HepG2 (cell line): ENCODE data around the gene TMEM151A. TPM values are rescaled to one million over a fixed set of nuclear protein-coding genes. Genes with fewer than 3 reads are reported as not detected.
A peak's percentile ranks its signal among the peaks of the same experiment; 100 is the strongest.

Experiments used
- ATAC-seq: fragments of 200-7000 bp; cut with Tn5 transposase; 3 replicates; pipeline ENCODE4 v1.9.1; 2020; ENCODE audit warnings: mild to moderate bottlenecking, moderate library complexity
- BruUV-seq: library from RNA; stranded (reverse); fragments of 400-500 nt; replicated peaks from 2 replicates; lab custom pipeline; 2021; lab: Mats Ljungman, UMichigan
- CTCF ChIA-PET: fragments of 300-600 bp; formaldehyde crosslinking; extraction: SDS; loops from one replicate; lab custom pipeline; 2021; ENCODE audit warnings: low total read pairs, inconsistent platforms, low intra/inter-chr PET ratio; lab: Yijun Ruan, JAX
- POLR2A ChIA-PET: fragments of 350-600 bp; sonication (Branson Sonifier 250); formaldehyde crosslinking; loops from one replicate; lab custom pipeline; 2020; ENCODE audit warnings: antibody characterized with exemption, inconsistent platforms; lab: Yijun Ruan, JAX
- DNase-seq: peaks from one replicate; pipeline ENCODE4 v3.0.0-alpha.2; 2015; ENCODE audit warnings: low spot score
- FAIRE-seq: peaks from 3 replicates; lab custom pipeline; 2011; peaks lifted over from hg19 to GRCh38; lab: Jason Lieb, UNC
- H2AFZ ChIP-seq: one replicate; pipeline ENCODE4 v1.6.1; 2011; ENCODE audit warnings: low read length, inconsistent platforms
- H3K27ac ChIP-seq: fragments of 300-600 bp; 3 replicates; pipeline ENCODE4 v1.8.0; 2011; ENCODE audit warnings: mixed run types, mild to moderate bottlenecking, mixed read lengths, low read length, inconsistent platforms; ENCODE audit not compliant: insufficient read depth; ENCODE audit errors: extremely low read length
- H3K27me3 ChIP-seq, 2 experiments: fragments of 200-600 bp in 1 of 2; 2 replicates in 1 of 2; 3 replicates in 1 of 2; pipeline versions ENCODE4 v1.6.0 to v1.8.0; 2011; ENCODE audit warnings: low read length in 2 of 2, mild to moderate bottlenecking in 2 of 2, moderate library complexity in 2 of 2, inconsistent platforms in 1 of 2; ENCODE audit not compliant: insufficient read depth in 2 of 2, control insufficient read depth in 1 of 2
- H3K36me3 ChIP-seq, 2 experiments: fragments of 200-600 bp in 1 of 2; replicated peaks in 1 of 2; 2 replicates in 1 of 2; 3 replicates in 1 of 2; pipeline versions ENCODE4 v1.5.1 to v1.8.0; 2011; ENCODE audit warnings: low read length in 2 of 2, inconsistent platforms in 1 of 2; ENCODE audit not compliant: insufficient read depth in 2 of 2, control insufficient read depth in 1 of 2
- H3K4me1 ChIP-seq: 2 replicates; pipeline ENCODE4 v1.5.1; 2012; ENCODE audit warnings: low read length, inconsistent platforms; ENCODE audit not compliant: insufficient read depth
- H3K4me2 ChIP-seq: 2 replicates; pipeline ENCODE4 v1.6.0; 2011; ENCODE audit warnings: low read depth, low read length, inconsistent platforms
- H3K4me3 ChIP-seq, 3 experiments: fragments of 200-600 bp in 1 of 3; sonication (generic), shearing (Covaris generic) in 1 of 3; replicated peaks in 1 of 3; 2 replicates each; pipeline ENCODE4 v1.5.1; 2011 to 2016; ENCODE audit warnings: low read length in 3 of 3, inconsistent platforms in 2 of 3, low read depth in 2 of 3, mild to moderate bottlenecking in 2 of 3, control low read depth in 1 of 3, mixed read lengths in 1 of 3; ENCODE audit not compliant: insufficient read depth in 1 of 3
- H3K79me2 ChIP-seq: one replicate; pipeline ENCODE4 v1.6.1; 2011; ENCODE audit warnings: low read length, inconsistent platforms; ENCODE audit not compliant: insufficient read depth
- H3K9ac ChIP-seq: 2 replicates; pipeline ENCODE4 v1.6.0; 2011; ENCODE audit warnings: mild to moderate bottlenecking, low read depth, low read length, inconsistent platforms; ENCODE audit not compliant: insufficient read depth
- H3K9me3 ChIP-seq: 2 replicates; pipeline ENCODE4 v1.5.1; 2012; ENCODE audit warnings: mild to moderate bottlenecking, low read length
- H4K20me1 ChIP-seq: 2 replicates; pipeline ENCODE4 v1.6.0; 2011; ENCODE audit warnings: inconsistent platforms, mild to moderate bottlenecking, low read length, moderate library complexity; ENCODE audit not compliant: insufficient read depth
- EP300 ChIP-seq, 3 experiments: sonication (generic) in 1 of 3; formaldehyde crosslinking in 1 of 3; IDR thresholded peaks; 2 replicates each; pipeline versions ENCODE4 v1.5.1 to v1.6.1; 2011 to 2020; ENCODE audit warnings: low read depth in 2 of 3, low read length in 2 of 3, borderline replicate concordance in 1 of 3, improper control_type of control experiment in 1 of 3, mild to moderate bottlenecking in 1 of 3, missing genetic modification reagents in 1 of 3, moderate library complexity in 1 of 3
- HIVEP1 ChIP-seq: sonication (generic); formaldehyde crosslinking; IDR thresholded peaks from 2 replicates; pipeline ENCODE4 v1.4.0; 2020; ENCODE audit warnings: mild to moderate bottlenecking, missing genetic modification reagents
- HNRNPL ChIP-seq: fragments of 200-400 bp; formaldehyde crosslinking; IDR thresholded peaks from 2 replicates; pipeline ENCODE4 v1.6.1; 2017; ENCODE audit warnings: mild to moderate bottlenecking, low read depth, low read length
- HOXA5 ChIP-seq: sonication (generic); formaldehyde crosslinking; IDR thresholded peaks from 2 replicates; pipeline ENCODE4 v1.4.0; 2020; ENCODE audit warnings: missing genetic modification reagents
- HOXA7 ChIP-seq: sonication (generic); formaldehyde crosslinking; IDR thresholded peaks from 2 replicates; pipeline ENCODE4 v1.8.1; 2022; ENCODE audit warnings: mild to moderate bottlenecking, missing genetic modification reagents, moderate library complexity
- RCOR2 ChIP-seq: IDR thresholded peaks from 2 replicates; pipeline ENCODE4 v1.6.1; 2016; ENCODE audit warnings: missing biosample characterization, missing genetic modification reagents
- ZFP82 ChIP-seq: sonication (generic); formaldehyde crosslinking; IDR thresholded peaks from 2 replicates; pipeline ENCODE4 v1.5.1; 2020; ENCODE audit warnings: mild to moderate bottlenecking, missing genetic modification reagents, borderline replicate concordance
- ZNF615 ChIP-seq: sonication (generic); formaldehyde crosslinking; IDR thresholded peaks from 2 replicates; pipeline ENCODE4 v1.5.0; 2020; ENCODE audit warnings: mild to moderate bottlenecking, missing genetic modification reagents, borderline replicate concordance
- ZNF782 ChIP-seq: sonication (generic); formaldehyde crosslinking; IDR thresholded peaks from 2 replicates; pipeline ENCODE4 v1.4.0; 2020; ENCODE audit warnings: missing genetic modification reagents, mild to moderate bottlenecking, borderline replicate concordance
- WGBS: methylation state at CpG from one replicate; pipeline ENCODE4 v1.1.6; 2017; ENCODE audit warnings: low lambda C conversion rate; 5-methylcytosine and 5-hydroxymethylcytosine counted together
- in situ Hi-C: cut with HindIII; loops from 2 replicates; pipeline ENCODE4 v1.10.0; 2017; ENCODE audit warnings: low pct_unique_long_range_greater_than_20kb; ENCODE audit not compliant: extremely low pct_ligation_motif_present
- intact Hi-C: fragments of 100-400 bp; cut with micrococcal nuclease; formaldehyde crosslinking; loops from one replicate; pipeline ENCODE4 v1.10.0; 2022; ENCODE audit not compliant: unreplicated experiment
- polyA plus RNA-seq, 8 experiments: library from polyadenylated mRNA; depleted of rRNA in 3 of 8; stranded (reverse) in 7 of 8; unstranded in 1 of 8; fragments of >200 nt; fragmentation: Illumina TruSeq in 4 of 8; extraction: Trizol in 4 of 8; gene quantifications; 2 replicates each; pipeline versions ENCODE4 v1.2.1 to v1.2.3, GENCODE V29; 2011 to 2016; ENCODE audit warnings: low read depth in 4 of 8, missing spikeins in 1 of 8, mixed read lengths in 1 of 8; ENCODE audit not compliant: insufficient read depth in 1 of 8
- total RNA-seq, 5 experiments: library from RNA; depleted of rRNA; stranded (reverse); fragments of >200 nt; fragmentation: Illumina TruSeq; extraction: Trizol; gene quantifications; 2 replicates each; pipeline ENCODE4 v1.2.3, GENCODE V29; 2016; ENCODE audit warnings: low read depth in 1 of 5
- TF ChIP-seq, protein P1 (sequence below): sonication (generic); formaldehyde crosslinking; IDR thresholded peaks from 2 replicates; pipeline ENCODE4 v1.4.0; 2020; ENCODE audit warnings: mild to moderate bottlenecking, missing genetic modification reagents
- TF ChIP-seq, protein P2 (sequence below): sonication (generic); formaldehyde crosslinking; IDR thresholded peaks from 2 replicates; pipeline ENCODE4 v1.4.0; 2020; ENCODE audit warnings: missing genetic modification reagents
- TF ChIP-seq, protein P3 (sequence below): sonication (generic); formaldehyde crosslinking; IDR thresholded peaks from 2 replicates; pipeline ENCODE4 v1.5.0; 2020; ENCODE audit warnings: mild to moderate bottlenecking, missing genetic modification reagents, moderate library complexity

The TMEM151A gene
- total and polyA plus RNA-seq, 2 of the 13 experiments (the other 11 are each of a cell fraction or from before 2014, with no cell fraction given) = 0.18 to 0.33 TPM

DNA sequence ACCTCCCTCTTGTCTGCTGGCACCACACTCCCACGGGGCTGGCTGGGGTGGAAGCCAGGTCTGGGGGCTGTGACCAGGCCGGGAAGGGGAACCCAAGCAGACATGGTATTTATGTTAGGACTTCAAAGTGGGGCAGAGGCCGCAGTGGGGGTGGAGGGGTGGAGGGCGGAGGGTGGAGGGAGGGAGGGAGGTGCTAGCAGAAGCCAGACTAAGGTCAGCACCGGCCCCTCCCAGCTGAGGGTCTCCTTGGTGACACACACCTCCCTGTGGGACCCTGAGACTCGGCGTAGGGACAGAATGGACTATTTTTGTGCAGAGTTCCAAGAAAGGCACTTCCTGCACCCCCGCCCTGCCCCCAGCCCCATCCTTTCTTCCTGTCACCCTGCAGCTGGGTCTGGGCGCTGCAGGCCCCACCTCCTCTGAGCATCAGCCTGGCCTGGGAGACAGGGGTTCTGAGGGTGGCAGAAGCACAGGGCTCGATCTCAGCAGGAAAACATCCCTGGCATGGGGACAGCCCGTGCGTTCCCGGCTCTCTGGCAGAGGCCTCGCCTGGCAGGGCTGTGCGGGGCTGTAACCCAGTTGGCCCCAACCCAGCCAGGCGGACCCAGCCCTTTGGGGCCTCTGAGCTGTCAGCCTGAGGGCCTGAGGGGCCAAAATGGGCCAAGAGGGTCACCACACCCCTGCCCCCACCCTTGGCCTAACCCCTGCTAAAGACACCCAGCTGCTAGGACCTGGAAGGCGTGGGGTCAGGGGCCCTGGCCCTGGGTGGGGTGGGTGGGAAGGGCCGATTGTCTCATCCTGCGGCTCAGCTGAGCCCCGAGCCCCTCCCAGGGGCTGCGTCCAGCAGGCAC lies 34.8 kb downstream of the TMEM151A start:
- no peaks in the 10 kb centered on the region for H3K36me3 ChIP-seq
- FAIRE-seq = no peak
- POLR2A ChIA-PET = interaction anchor here (1.0 to 1.8 kb wide), 4 partner anchors 9 to 38 kb away, joined by 7 to 40 read pairs (median 12); partner anchors contain the start of genes CD248, RIN1 and YIF1A
- intact Hi-C loops = loop anchor here (5.0 kb wide), 1 partner anchor 544 kb away; the partner anchor contains the start of gene AP5B1
- peaks cover 69% of the 10 kb centered on the region for H3K4me1 ChIP-seq
- WGBS = 2% methylated on average over 5 of the region's 21 CpGs
- no peak overlapping the region for H2AFZ ChIP-seq
- no peak overlapping the region for H3K27ac ChIP-seq
- H3K79me2 ChIP-seq = no peaks in the 10 kb centered on the region
- DNase-seq = no peak
- peaks cover 0 to 23% of the 10 kb centered on the region in 2 experiments; a peak in 3 of 5 replicates for H3K27me3 ChIP-seq
- CTCF ChIA-PET = interaction anchor here (3.4 kb wide), 1 partner anchor 15 kb away, joined by 68 read pairs; no protein-coding TSS in a partner anchor
- H3K9ac ChIP-seq = peak overlapping the region; percentile 53; the same call in 1 of the 2 replicates
- no TSS peak for BruUV-seq
- ATAC-seq = peak; percentile 9
- H4K20me1 ChIP-seq = no peaks in the 10 kb centered on the region
- H3K4me3 ChIP-seq = peak overlapping the region in 2 of 3 experiments; percentile 11 to 76; a peak in 2 of 6 replicates
- in situ Hi-C loops = loop anchor here (5.0 kb wide), 1 partner anchor 34 kb away; the partner anchor contains the start of gene TMEM151A
- peak overlapping the region; percentile 100 for H3K4me2 ChIP-seq
- no peaks in the 10 kb centered on the region for H3K9me3 ChIP-seq
- TF ChIP-seq, protein P1, sequence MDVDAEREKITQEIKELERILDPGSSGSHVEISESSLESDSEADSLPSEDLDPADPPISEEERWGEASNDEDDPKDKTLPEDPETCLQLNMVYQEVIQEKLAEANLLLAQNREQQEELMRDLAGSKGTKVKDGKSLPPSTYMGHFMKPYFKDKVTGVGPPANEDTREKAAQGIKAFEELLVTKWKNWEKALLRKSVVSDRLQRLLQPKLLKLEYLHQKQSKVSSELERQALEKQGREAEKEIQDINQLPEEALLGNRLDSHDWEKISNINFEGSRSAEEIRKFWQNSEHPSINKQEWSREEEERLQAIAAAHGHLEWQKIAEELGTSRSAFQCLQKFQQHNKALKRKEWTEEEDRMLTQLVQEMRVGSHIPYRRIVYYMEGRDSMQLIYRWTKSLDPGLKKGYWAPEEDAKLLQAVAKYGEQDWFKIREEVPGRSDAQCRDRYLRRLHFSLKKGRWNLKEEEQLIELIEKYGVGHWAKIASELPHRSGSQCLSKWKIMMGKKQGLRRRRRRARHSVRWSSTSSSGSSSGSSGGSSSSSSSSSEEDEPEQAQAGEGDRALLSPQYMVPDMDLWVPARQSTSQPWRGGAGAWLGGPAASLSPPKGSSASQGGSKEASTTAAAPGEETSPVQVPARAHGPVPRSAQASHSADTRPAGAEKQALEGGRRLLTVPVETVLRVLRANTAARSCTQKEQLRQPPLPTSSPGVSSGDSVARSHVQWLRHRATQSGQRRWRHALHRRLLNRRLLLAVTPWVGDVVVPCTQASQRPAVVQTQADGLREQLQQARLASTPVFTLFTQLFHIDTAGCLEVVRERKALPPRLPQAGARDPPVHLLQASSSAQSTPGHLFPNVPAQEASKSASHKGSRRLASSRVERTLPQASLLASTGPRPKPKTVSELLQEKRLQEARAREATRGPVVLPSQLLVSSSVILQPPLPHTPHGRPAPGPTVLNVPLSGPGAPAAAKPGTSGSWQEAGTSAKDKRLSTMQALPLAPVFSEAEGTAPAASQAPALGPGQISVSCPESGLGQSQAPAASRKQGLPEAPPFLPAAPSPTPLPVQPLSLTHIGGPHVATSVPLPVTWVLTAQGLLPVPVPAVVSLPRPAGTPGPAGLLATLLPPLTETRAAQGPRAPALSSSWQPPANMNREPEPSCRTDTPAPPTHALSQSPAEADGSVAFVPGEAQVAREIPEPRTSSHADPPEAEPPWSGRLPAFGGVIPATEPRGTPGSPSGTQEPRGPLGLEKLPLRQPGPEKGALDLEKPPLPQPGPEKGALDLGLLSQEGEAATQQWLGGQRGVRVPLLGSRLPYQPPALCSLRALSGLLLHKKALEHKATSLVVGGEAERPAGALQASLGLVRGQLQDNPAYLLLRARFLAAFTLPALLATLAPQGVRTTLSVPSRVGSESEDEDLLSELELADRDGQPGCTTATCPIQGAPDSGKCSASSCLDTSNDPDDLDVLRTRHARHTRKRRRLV (CRISPR knock-in tag) = no peak
- TF ChIP-seq ZNF615 (no peak), HIVEP1 (CRISPR knock-in tag) (0 out of 2 replicates have a peak, but pooled peaks have one; percentile 6), RCOR2 (CRISPR knock-in tag) (no peak), HOXA5 (no peak), ZFP82 (no peak), HNRNPL (no peak), ZNF782 (CRISPR knock-in tag) (no peak), HOXA7 (CRISPR knock-in tag) (no peak), EP300 (IDR thresholded peaks at IDR 0.05; ENCODE audit: low read depth in 2 of 2, low read length in 2 of 2) (no peak), EP300 (CRISPR knock-in tag; IDR thresholded peaks at IDR 0.05; ENCODE audit: borderline replicate concordance) (no peak)
- TF ChIP-seq, protein P2, sequence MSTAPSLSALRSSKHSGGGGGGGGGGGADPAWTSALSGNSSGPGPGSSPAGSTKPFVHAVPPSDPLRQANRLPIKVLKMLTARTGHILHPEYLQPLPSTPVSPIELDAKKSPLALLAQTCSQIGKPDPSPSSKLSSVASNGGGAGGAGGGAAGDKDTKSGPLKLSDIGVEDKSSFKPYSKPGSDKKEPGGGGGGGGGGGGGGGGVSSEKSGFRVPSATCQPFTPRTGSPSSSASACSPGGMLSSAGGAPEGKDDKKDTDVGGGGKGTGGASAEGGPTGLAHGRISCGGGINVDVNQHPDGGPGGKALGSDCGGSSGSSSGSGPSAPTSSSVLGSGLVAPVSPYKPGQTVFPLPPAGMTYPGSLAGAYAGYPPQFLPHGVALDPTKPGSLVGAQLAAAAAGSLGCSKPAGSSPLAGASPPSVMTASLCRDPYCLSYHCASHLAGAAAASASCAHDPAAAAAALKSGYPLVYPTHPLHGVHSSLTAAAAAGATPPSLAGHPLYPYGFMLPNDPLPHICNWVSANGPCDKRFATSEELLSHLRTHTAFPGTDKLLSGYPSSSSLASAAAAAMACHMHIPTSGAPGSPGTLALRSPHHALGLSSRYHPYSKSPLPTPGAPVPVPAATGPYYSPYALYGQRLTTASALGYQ (CRISPR knock-in tag) = no peak
- TF ChIP-seq, protein P3, sequence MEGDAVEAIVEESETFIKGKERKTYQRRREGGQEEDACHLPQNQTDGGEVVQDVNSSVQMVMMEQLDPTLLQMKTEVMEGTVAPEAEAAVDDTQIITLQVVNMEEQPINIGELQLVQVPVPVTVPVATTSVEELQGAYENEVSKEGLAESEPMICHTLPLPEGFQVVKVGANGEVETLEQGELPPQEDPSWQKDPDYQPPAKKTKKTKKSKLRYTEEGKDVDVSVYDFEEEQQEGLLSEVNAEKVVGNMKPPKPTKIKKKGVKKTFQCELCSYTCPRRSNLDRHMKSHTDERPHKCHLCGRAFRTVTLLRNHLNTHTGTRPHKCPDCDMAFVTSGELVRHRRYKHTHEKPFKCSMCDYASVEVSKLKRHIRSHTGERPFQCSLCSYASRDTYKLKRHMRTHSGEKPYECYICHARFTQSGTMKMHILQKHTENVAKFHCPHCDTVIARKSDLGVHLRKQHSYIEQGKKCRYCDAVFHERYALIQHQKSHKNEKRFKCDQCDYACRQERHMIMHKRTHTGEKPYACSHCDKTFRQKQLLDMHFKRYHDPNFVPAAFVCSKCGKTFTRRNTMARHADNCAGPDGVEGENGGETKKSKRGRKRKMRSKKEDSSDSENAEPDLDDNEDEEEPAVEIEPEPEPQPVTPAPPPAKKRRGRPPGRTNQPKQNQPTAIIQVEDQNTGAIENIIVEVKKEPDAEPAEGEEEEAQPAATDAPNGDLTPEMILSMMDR (CRISPR knock-in tag) = 0 out of 2 replicates have a peak, but pooled peaks have one; percentile 9
